COLO668 (cell line): ENCODE results near the gene AHRR.
"Not testable (repeated sequence)": the region's sequence is repeated elsewhere in the genome, so short reads cannot be mapped to it uniquely, and the experiment has no call there.

Experiments used
- DNase-seq: peaks from one replicate; lab custom pipeline; 2025; ENCODE audit not compliant: unreplicated experiment; lab: John Stamatoyannopoulos, UW

AHRR gene

GRCh38 chr5:392431-392988, 71.0 kb downstream of the AHRR start:
- DNase-seq, result no peak

- no peak for DNase-seq
Observed at GRCh38 chr5:393846-394275, 72.3 kb downstream of the AHRR start.

GRCh38 chr5:394671-395155, 73.2 kb downstream of the AHRR start:
- DNase-seq, result no peak

GRCh38 chr5:395156-395920, 73.8 kb downstream of the AHRR start:
- DNase-seq, result no peak

- DNase-seq, result no peak
Observed at GRCh38 chr5:395921-396530, 74.5 kb downstream of the AHRR start.

GRCh38 chr5:396531-396961, 75.0 kb downstream of the AHRR start:
- DNase-seq, result no peak

- not testable (repeated sequence) for DNase-seq
Observed at GRCh38 chr5:398141-398474, 76.6 kb downstream of the AHRR start.

GRCh38 chr5:398475-399295, 77.2 kb downstream of the AHRR start:
- peak; percentile 75 for DNase-seq

- peak; percentile 99 for DNase-seq
Observed at GRCh38 chr5:399296-400281, 78.1 kb downstream of the AHRR start.

- DNase-seq, result peak; percentile 94
Observed at GRCh38 chr5:400282-401145, 79.0 kb downstream of the AHRR start.

- no peak for DNase-seq
Observed at GRCh38 chr5:401146-402034, 79.9 kb downstream of the AHRR start.

- DNase-seq, result not testable (repeated sequence)
Observed at GRCh38 chr5:402219-402614, 80.7 kb downstream of the AHRR start.

GRCh38 chr5:402615-403359, 81.3 kb downstream of the AHRR start:
- DNase-seq, result no peak

- DNase-seq, result no peak
Observed at GRCh38 chr5:403995-404394, 82.5 kb downstream of the AHRR start.

- DNase-seq, result no peak
Observed at GRCh38 chr5:404666-405241, 83.2 kb downstream of the AHRR start.

- DNase-seq, result no peak
Observed at GRCh38 chr5:405421-405820, 83.9 kb downstream of the AHRR start.

- no peak for DNase-seq
Observed at GRCh38 chr5:406041-406440, 84.5 kb downstream of the AHRR start.
